HL-60/S4 treated with phorbol 12-myristate 13-acetate at 8.2 ng/mL for 4 days and 3 days (cell line): Measurements from ENCODE around the gene LDB1.

Experiments
- in situ Hi-C: fragments of 300-500 bp; cut with MboI; formaldehyde crosslinking; loops from 2 replicates; pipeline ENCODE4 v1.15.0; 2022; ENCODE audit warnings: low sequenced_read_pairs

LDB1 gene, protein sequence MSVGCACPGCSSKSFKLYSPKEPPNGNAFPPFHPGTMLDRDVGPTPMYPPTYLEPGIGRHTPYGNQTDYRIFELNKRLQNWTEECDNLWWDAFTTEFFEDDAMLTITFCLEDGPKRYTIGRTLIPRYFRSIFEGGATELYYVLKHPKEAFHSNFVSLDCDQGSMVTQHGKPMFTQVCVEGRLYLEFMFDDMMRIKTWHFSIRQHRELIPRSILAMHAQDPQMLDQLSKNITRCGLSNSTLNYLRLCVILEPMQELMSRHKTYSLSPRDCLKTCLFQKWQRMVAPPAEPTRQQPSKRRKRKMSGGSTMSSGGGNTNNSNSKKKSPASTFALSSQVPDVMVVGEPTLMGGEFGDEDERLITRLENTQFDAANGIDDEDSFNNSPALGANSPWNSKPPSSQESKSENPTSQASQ

GRCh38 chr10:102120142-102120990 lies at the start of gene LDB1:
Gene LDB1, minus strand, starts transcription at chr10:102120368. Its CDS starts 258 bp downstream, at chr10:102120110.
- in situ Hi-C loops, result no loop called here

GRCh38 chr10:102167861-102168260 lies 47.7 kb upstream of the LDB1 start:
- in situ Hi-C loops, result no loop called here

DNA sequence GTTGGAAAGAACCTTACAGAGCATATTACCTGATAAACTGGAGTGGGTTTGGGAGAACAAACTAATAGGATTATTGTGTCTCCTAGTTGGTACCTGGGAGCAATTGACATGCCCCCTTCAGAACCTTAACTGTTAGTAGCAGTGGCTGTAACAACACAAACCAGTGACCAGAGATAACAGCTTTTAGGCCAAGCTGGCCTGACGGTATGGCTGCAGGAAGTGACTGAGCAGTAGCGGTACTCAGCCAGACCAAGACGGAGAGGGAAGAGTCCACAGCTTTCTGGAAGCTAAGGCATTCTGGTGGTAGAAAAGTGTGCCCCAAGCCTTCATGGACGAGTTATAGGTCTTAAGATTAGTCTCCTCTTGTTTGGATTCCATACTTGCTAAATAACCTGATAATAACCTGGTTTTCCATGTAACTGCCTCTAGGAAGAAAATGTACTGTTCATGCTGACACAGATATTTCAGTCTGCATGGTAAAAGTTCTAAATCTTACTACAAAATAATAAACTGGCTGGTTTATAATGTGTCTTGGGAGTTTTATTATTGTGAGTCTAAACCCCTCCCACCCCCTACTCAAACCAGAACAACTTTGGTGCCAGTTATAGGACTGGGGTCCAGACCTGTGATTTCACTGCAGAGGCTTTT lies 43.3 kb upstream of the LDB1 start:
- in situ Hi-C loops, result no loop called here

GRCh38 chr10:102159831-102160230 lies 39.7 kb upstream of the LDB1 start:
- in situ Hi-C loops, result no loop called here

GRCh38 chr10:102159051-102159597 lies 39.0 kb upstream of the LDB1 start:
- in situ Hi-C loops, result no loop called here

DNA sequence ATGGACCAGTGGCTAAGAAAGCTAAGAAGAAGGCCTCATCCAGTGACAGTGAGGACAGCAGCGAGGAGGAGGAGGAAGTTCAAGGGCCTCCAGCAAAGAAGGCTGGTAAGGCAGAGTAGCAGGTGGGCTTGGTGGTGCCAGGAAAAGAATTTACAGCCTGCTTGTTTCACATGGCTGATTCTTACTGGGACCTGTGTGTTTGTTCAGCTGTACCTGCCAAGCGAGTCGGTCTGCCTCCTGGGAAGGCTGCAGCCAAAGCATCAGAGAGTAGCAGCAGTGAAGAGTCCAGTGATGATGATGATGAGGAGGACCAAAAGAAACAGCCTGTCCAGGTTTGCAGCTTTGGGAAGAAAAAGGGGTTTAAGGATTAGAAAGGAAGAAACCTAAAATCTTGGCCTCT lies 37.1 kb upstream of the LDB1 start:
- in situ Hi-C loops, result no loop called here

- in situ Hi-C loops, result no loop called here
These were observed 34.4 kb upstream of the LDB1 start for GRCh38 chr10:102154466-102155116.

DNA sequence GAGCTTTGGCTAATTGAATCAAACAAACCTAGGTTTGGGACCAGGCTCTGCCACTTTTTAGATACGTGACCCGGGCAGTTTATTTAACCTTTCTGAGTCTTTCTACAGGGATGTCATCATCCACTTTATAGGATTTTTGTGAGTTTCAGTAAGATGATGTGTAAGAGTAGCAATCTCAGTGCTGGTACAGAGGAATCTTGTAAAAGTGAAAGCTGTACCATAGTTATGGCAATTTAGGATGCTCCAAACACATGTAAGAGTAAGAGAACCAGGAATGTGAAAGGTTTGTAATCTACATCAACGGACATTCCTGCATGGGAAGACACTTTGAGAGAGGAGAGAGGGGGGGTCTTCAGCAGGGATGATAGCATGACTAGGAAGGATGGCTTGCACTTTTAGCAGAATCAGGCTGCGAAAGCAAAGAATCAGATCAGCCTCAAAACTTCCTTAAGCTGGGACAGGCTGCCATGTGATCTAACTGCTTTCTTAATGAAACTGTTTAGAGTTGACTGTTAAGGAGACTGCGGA lies 33.0 kb upstream of the LDB1 start:
- in situ Hi-C loops, result no loop called here

- in situ Hi-C loops, result no loop called here
These were observed 32.4 kb upstream of the LDB1 start for GRCh38 chr10:102152545-102152890.

DNA sequence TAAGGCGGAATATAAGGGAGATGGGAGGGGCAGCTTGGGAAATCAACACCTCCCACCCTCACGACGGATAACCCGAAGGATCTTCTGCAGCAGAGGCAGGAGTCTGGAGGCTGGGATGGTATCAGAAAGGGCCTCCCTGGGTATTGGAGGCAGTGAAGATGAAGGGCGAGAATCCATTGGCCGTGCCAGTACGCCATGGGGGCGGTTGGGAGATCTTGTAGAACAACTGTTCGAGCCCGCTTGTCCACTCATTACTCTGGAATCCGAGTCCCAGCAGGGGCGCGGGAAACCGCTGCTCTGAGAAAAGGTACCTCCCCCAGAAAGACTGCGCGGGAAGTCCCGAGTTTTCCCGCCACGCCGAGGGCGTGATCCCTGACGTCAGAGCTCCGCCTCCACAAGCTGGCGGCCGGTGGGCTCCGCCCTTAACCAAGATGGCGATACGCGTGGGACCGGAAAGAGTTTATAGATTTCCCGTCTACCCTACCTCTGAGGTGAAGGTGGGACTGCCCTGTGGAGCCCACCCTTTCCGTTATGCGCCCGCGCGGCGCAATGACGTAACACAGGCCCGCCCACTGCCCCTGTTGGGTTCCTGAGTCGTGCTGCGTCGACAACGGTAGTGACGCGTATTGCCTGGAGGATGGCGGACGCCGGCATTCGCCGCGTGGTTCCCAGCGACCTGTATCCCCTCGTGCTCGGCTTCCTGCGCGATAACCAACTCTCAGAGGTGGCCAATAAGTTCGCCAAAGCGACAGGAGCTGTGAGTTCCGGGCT lies 31.8 kb upstream of the LDB1 start, which contains the start of gene NOLC1:
TSS of gene NOLC1 (plus strand) at position 616 of the 771 bp plus-strand sequence. CDS start at position 638, 22 bp downstream.
- in situ Hi-C loops, result no loop called here

GRCh38 chr10:102150970-102151773 lies 31.0 kb upstream of the LDB1 start:
- in situ Hi-C loops, result no loop called here

DNA sequence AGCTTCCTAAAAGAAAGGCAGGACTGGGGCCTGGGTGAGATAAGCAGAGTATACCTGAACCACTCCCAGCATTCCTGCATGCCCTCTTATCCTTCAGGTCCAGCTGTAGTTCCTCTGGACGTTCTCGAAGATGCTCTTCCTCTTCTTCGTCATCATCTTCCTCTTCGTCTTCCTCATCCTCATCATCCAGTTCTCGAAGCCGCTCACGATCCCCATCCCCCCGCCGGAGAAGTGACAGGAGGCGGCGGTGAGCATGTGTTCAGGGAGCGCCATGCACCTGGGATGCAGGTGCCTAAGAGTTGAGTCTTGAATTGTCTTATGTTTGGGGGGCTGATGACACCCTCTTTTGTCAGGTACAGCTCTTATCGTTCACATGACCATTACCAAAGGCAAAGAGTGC lies 28.1 kb upstream of the LDB1 start:
- in situ Hi-C loops, result no loop called here

DNA sequence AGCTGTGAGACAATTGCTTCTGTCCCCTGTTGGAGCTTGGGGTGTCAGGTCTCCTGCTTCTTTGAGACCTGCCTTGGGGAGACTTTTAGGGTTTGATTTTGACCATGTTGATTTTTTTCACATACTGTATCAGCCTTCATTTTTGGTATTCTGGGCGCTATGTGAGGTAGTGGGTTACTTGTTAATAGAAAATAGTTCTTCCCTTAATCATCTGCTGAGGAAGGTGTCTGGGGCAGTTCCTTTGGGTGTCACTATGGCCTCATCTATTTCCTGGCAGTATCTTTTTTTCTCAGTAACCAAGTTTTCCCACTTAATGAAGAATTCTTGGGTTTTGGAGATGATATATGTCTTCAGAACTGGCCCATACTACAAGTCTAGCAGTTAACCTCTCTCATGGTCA lies 27.4 kb upstream of the LDB1 start:
- in situ Hi-C loops, result no loop called here

DNA sequence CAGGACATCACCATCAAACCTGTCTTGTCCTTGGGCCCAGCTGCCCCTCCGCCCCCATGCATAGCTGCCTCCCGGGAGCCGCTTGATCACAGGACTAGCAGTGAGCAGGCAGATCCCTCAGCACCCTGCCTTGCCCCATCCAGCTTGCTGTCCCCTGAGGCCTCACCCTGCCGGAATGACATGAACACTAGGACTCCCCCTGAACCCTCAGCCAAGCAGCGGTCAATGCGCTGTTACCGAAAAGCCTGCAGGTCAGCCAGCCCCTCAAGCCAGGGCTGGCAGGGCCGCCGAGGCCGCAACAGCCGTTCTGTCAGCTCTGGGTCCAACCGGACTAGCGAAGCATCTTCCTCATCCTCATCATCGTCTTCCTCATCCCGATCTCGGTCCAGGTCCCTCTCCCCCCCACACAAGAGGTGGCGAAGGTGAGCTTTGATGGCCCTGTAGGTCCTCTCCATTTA lies 26.8 kb upstream of the LDB1 start:
- in situ Hi-C loops, result no loop called here

GRCh38 chr10:102141583-102142107 lies 21.5 kb upstream of the LDB1 start:
- in situ Hi-C loops, result no loop called here

DNA sequence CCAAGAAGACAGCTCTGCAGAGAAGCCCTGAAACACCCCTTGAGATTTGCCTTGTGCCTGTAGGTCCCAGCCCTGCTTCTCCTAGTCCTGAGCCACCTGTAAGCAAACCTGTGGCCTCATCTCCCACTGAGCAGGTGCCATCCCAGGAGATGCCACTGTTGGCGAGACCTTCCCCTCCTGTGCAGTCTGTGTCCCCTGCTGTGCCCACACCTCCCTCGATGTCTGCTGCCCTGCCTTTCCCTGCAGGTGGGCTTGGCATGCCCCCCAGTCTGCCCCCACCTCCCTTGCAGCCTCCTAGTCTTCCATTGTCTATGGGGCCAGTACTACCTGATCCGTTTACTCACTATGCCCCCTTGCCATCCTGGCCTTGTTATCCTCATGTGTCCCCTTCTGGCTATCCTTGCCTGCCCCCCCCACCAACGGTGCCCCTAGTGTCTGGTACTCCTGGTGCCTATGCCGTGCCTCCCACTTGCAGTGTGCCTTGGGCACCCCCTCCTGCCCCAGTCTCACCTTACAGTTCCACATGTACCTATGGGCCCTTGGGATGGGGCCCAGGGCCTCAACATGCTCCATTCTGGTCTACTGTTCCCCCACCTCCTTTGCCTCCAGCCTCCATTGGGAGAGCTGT lies 20.9 kb upstream of the LDB1 start:
- in situ Hi-C loops, result no loop called here

DNA sequence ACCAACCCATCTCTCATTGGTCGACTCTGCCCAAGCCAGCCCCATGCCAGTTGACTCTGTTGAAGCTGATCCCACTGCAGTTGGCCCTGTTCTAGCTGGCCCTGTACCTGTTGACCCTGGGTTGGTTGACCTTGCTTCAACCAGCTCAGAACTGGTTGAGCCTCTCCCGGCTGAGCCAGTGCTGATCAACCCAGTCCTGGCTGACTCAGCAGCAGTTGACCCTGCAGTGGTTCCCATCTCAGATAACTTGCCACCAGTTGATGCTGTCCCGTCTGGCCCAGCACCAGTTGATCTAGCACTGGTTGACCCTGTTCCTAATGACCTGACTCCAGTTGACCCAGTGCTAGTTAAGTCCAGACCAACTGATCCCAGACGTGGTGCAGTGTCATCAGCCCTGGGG lies 20.1 kb upstream of the LDB1 start:
- in situ Hi-C loops, result no loop called here
